Measurements from ENCODE around the gene WDR27.

Gene WDR27

DNA sequence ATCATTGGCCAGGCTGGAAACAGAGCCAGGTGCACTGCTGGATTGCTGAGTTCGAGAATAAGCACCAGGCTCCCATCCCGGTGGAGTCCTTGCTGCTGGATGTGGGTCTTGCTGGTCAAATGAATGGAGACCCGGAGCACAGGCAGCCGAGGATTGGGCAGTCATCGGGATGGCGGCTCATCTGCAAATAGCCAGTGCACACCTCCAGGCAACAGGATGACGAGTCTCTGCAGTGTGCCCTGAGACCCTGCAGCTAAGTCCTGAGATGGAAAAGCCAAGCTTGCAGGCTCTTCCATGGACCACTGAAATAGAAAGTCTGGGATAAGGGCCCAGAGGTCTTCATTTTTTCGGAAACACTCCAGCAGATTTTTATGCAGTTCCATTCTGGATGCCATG, 143.5 kb downstream of the WDR27 start:
- H3K9me3 ChIP-seq (ENCODE audit: control insufficient read depth, insufficient read depth, low read length): no peaks in the 10 kb centered on the region; the same call in 1 of the 2 replicates
- no peak overlapping the region for H3K9ac ChIP-seq (ENCODE audit: low read depth, low read length)
- H3K4me1 ChIP-seq (ENCODE audit: insufficient read depth, low read length): no peaks in the 10 kb centered on the region; the same call in 1 of the 2 replicates
- H3K36me3 ChIP-seq (ENCODE audit: insufficient read depth, low read length): peaks cover 10% of the 10 kb centered on the region; the same call in 1 of the 2 replicates

DNA sequence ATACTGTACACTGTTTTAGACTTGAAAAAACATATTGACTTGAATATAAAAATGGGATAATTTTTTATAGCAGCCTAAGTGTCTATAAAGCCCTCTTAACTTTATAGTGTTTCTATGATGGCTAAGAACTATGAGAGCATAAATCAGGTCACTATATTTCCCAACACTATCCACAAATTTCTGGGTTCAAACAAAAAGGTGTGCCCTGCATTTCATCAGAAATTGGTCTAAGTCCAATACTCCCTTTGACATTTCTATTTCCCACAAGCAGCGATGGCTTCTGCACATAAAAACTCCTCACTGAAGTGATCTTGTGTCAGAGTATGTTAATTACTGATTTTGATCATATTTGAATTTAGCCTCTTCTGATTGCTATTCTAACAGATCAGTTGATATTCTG, 143.9 kb downstream of the WDR27 start:
- H3K36me3 ChIP-seq (ENCODE audit: insufficient read depth, low read length): peaks cover 10% of the 10 kb centered on the region; the same call in 1 of the 2 replicates
- no peak overlapping the region for H3K9ac ChIP-seq (ENCODE audit: low read depth, low read length)
- no peaks in the 10 kb centered on the region; the same call in 1 of the 2 replicates for H3K9me3 ChIP-seq (ENCODE audit: control insufficient read depth, insufficient read depth, low read length)
- no peaks in the 10 kb centered on the region; the same call in 1 of the 2 replicates for H3K4me1 ChIP-seq (ENCODE audit: insufficient read depth, low read length)

DNA sequence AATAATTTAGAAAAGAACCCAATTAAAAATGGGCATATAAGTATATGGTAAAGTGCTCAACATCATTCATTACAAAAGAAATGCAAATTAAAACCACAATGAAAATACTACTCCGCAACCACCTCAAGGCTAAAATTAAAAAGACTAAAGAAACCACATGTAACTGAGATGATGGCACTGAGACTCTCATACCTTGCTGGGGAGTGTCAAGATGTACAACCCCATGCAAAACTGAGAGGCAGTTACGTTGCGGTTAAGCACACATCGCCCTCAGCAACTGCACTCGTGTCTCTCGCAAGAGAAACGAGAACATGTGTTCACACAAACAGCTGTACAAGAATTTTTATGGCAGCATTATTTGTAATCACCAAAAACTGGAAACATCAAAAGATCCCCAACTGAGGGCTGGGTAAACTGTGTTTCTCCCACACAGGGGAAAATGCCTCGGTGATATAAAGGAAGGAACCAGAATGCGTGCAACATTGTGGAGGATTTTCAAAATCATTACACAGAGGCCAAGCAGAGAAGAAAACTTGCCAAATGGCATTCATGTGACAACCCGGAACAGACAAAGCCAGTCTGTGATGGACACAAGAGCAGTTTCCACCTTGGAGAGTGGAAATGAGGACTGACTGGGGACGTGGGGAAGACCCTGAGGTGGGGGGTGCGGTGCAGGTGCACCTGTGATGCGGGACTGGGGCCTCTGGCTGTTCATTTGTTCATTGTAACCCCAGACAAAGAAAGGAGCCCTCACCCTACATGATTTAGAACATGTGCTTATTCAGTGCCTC, 144.9 kb downstream of the WDR27 start:
- H3K36me3 ChIP-seq (ENCODE audit: insufficient read depth, low read length): peaks cover 10% of the 10 kb centered on the region; the same call in 1 of the 2 replicates
- no peak overlapping the region for H3K9ac ChIP-seq (ENCODE audit: low read depth, low read length)
- no peaks in the 10 kb centered on the region; the same call in 1 of the 2 replicates for H3K9me3 ChIP-seq (ENCODE audit: control insufficient read depth, insufficient read depth, low read length)
- no peaks in the 10 kb centered on the region; the same call in 1 of the 2 replicates for H3K4me1 ChIP-seq (ENCODE audit: insufficient read depth, low read length)

DNA sequence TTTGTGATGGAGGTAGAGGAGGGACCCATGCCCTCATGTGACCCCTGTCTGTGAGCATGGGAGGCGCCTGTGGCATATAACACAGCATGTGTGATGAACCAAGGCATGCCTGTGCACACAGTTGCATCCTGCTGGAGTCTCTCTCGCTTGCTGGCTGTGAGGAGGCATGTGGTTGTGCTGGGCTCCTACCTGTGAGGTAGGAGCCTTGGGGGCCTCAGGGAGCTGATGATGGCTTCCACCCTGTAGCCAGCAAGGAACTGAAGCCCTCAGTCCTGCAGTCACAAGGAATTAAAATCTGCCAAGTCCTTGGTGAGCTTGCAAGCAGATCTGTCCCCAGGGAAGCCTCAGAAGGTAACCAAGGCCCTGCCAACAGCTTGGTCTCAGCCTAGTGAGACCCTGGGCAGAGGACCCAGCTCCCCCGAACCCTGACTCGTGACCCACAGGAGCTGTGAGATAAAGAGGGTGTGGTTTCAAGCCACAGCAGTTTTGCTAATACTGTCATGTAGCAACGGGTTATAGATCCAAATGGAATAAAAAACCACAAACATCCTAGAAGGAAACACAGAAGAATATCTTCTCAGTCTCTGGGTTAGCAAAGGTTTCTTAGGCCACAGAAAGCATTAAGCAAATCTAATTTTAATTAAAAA, 145.7 kb downstream of the WDR27 start:
- H3K9me3 ChIP-seq (ENCODE audit: control insufficient read depth, insufficient read depth, low read length): no peaks in the 10 kb centered on the region
- no peaks in the 10 kb centered on the region; the same call in 1 of the 2 replicates for H3K4me1 ChIP-seq (ENCODE audit: insufficient read depth, low read length)
- H3K36me3 ChIP-seq (ENCODE audit: insufficient read depth, low read length): peaks cover 10% of the 10 kb centered on the region; the same call in 1 of the 2 replicates
- no peak overlapping the region for H3K9ac ChIP-seq (ENCODE audit: low read depth, low read length)

DNA sequence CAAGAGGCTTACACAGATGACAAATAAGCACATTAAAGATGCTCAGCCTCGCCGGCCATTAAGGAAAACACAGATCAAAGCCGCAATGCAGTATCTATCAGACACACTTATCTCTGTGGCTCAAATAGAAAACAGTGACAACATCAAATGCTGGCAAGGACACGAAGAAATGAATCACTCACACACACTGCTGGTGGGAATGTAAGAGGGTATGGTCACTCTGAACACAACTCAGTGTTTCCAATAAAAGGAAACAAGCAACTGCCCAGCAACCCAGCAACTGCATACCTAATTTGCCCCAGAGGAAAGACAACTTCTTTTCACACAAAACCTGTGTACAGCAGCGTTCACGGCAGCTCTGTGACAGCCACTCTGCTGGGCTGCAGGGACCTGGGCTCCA, 155.8 kb downstream of the WDR27 start:
- no peaks in the 10 kb centered on the region for H3K36me3 ChIP-seq (ENCODE audit: insufficient read depth, low read length)
- no peaks in the 10 kb centered on the region for H3K4me1 ChIP-seq (ENCODE audit: insufficient read depth, low read length)
- no peaks in the 10 kb centered on the region; the same call in 1 of the 2 replicates for H3K9me3 ChIP-seq (ENCODE audit: control insufficient read depth, insufficient read depth, low read length)
- no peak overlapping the region for H3K9ac ChIP-seq (ENCODE audit: low read depth, low read length)

DNA sequence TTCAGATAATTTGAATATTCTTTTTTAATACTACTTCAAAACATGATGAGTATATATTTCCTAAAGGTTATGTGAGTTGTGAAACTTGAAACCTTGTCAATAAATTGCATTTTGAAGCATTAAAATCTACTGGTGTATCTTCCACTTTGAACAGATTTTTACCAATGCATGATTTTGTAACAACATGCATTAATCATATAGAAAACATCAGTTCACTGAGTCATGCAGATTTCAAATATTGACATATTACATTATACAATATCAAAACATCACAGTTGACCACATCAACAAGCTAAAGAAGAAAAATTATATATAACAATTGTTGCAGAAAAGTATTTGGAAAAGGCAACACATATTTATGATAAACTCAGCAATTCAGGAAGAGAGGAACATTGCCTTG, 158.1 kb downstream of the WDR27 start:
- Histone ChIP-seq H3K9me3 (ENCODE audit: control insufficient read depth, insufficient read depth, low read length) (no peaks in the 10 kb centered on the region; the same call in 1 of the 2 replicates), H3K4me1 (ENCODE audit: insufficient read depth, low read length) (no peaks in the 10 kb centered on the region), H3K9ac (ENCODE audit: low read depth, low read length) (no peak overlapping the region), H3K36me3 (ENCODE audit: insufficient read depth, low read length) (no peaks in the 10 kb centered on the region)

DNA sequence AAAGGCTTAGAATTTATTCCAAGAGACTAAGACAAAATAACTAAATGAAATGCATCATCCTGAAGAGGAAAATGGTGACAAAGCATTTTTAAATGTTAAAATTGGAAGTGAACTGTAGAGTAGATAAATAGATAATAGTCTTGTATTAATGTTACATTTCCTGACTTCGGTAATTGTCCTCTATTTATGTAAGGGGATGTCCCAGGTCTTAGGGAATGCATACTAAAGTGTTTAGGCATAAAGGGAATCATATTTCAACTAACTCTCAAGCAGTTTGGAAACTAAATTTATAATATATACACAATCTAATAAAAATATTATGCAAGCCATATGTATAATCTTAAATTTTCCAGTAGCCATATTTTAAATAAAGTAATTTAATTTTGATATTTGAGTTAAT, 159.3 kb downstream of the WDR27 start:
- Histone ChIP-seq H3K4me1 (ENCODE audit: insufficient read depth, low read length) (no peaks in the 10 kb centered on the region), H3K9me3 (ENCODE audit: control insufficient read depth, insufficient read depth, low read length) (no peaks in the 10 kb centered on the region; the same call in 1 of the 2 replicates), H3K9ac (ENCODE audit: low read depth, low read length) (no peak overlapping the region), H3K36me3 (ENCODE audit: insufficient read depth, low read length) (no peaks in the 10 kb centered on the region; the same call in 1 of the 2 replicates)

DNA sequence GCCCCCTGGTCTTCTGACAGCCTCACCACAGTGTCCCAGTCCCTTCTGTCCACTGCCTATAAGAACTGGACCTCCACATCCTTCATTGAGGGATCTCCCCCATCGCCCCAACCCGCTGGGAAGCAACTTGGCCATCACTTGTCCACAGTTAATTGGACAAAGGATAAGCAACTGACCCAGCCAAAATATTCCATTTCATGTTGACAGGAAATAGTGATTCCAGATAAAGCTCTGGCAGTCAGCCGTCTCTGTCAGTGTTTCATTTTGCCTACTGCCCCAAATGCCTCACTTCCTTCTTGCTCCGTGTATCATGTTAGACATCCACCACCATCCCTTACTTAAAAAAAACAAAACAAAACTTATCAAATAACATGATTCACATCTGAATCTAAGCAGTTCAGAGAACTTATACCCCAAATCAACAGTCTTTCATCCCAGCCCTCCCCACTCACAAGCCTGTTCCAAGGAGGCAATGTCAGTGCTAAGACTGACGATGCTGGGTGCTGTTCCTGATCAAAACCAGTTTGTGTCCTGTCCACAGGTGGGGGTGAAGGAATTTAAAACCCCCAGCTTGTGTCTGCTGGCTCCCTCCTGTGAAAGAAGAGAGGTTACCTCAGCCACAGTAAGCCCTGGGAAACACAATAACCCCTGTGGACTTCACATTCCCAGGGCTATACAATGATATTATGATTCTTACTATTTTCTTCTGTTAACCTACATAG, 162.5 kb downstream of the WDR27 start:
- Histone ChIP-seq H3K9ac (ENCODE audit: low read depth, low read length) (no peak overlapping the region), H3K9me3 (ENCODE audit: control insufficient read depth, insufficient read depth, low read length) (0 out of 2 replicates have a peak, but pooled peaks cover 3% of the 10 kb centered on the region), H3K36me3 (ENCODE audit: insufficient read depth, low read length) (no peaks in the 10 kb centered on the region; the same call in 1 of the 2 replicates), H3K4me1 (ENCODE audit: insufficient read depth, low read length) (no peaks in the 10 kb centered on the region)

DNA sequence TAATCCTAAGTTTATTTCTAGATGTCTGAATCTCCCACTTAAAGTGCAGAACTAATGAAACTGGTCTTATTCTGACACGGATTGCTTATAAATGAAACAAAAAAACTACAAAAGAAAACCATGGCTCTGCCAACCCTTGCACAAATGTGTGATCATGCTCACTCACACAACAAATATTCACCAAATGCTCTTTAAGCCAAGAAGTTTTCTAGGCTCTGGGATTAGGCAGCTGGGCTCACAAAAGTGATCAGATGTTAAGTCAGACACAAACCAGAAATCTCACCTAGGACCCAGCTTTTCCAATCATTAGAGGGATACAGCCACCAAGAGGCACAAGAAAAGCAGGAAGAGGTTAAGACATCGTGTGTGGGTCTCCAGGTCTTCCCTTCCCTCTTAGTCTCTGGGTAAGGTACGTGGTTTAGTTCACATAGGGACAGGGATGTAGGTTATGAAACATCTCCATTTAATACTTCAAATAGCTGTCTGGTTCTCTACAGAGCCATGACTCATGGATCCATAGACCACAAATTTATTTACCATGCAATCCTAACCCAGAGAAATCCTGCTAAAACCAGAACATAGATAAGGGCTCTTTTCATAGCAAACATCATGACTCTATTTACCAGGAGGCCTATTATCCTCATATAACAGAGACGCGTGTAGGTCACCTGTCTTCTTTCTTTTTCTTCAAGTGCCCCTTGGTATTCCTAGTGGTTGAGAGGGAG, 165.2 kb downstream of the WDR27 start:
- H3K4me1 ChIP-seq (ENCODE audit: insufficient read depth, low read length): no peaks in the 10 kb centered on the region
- H3K36me3 ChIP-seq (ENCODE audit: insufficient read depth, low read length): no peaks in the 10 kb centered on the region; the same call in 1 of the 2 replicates
- H3K9ac ChIP-seq (ENCODE audit: low read depth, low read length): no peak overlapping the region
- H3K9me3 ChIP-seq (ENCODE audit: control insufficient read depth, insufficient read depth, low read length): peaks cover 11% of the 10 kb centered on the region; the same call in 1 of the 2 replicates

DNA sequence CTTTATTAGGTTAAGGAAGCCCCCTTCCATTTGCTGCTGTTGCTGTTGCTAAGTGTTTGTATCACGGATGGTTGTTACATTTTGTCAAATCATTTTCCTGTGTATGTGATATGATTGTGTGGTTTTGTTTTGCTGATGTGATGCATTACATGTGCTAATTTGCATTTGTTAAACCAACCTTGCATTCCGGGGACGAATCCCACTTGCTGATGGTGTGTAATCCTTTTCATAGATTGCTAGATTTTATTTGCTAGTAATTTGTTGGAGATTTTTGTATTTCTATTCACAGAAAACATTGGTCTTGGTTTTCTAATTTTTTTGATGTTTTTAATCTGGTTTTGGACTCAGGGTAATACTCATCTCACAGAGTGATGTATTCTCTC, 167.8 kb downstream of the WDR27 start:
- no peaks in the 10 kb centered on the region for H3K4me1 ChIP-seq (ENCODE audit: insufficient read depth, low read length)
- H3K9me3 ChIP-seq (ENCODE audit: control insufficient read depth, insufficient read depth, low read length): peaks cover 11% of the 10 kb centered on the region; the same call in 1 of the 2 replicates
- no peak overlapping the region for H3K9ac ChIP-seq (ENCODE audit: low read depth, low read length)
- H3K36me3 ChIP-seq (ENCODE audit: insufficient read depth, low read length): no peaks in the 10 kb centered on the region; the same call in 1 of the 2 replicates

DNA sequence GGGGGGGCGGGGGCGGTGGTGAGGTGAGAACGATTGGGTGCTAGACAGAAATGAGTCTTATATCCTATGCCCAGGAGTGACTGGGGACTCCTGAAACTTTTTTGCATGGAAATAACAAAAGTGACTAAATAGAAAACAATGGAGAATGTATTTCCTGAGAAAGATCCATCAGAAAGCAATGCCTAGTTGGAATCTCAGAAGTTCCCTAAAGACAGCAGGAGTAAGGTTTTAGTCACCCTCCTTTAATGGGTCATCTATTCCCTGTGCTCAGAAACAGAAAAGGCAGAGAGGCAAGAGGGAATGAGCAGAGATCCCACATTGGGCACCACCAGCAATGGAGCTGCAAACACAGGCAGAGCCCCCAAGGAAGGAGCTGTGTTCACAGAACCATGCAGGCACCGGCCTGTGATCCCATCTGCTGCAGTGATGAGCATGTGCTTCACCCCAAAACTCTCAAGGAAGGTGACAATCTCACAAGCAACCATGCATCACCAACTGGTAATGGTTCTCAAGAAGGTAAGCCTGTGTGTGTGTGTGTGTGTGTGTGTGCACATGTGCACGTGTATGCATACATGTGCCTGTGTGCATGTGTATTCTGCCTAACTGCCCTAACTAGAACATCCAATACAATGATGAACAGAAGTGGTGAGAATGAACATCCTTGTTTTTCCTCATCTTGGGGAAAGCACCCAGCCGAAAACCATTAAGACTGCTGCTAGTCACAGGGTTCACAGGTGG, 168.4 kb downstream of the WDR27 start:
- H3K36me3 ChIP-seq (ENCODE audit: insufficient read depth, low read length): no peaks in the 10 kb centered on the region; the same call in 1 of the 2 replicates
- H3K9me3 ChIP-seq (ENCODE audit: control insufficient read depth, insufficient read depth, low read length): peaks cover 11% of the 10 kb centered on the region; the same call in 1 of the 2 replicates
- no peaks in the 10 kb centered on the region for H3K4me1 ChIP-seq (ENCODE audit: insufficient read depth, low read length)
- H3K9ac ChIP-seq (ENCODE audit: low read depth, low read length): no peak overlapping the region

DNA sequence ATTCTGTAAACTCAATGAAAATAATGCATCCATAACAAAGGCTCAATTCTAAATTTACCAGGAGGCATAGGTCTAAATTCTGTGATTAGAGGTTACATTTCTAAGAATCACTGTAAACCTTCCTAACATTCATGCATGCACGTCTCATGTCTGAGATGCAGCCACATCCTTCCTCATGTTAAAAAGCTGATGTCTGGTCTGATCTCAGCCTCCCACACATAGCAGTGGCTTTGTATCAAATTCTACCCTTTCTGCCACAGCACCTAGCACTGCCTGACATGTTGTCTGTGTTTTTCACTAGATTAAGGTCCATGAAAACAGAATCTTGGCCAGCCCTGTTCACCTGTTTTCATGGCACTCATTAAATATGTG, 171.1 kb downstream of the WDR27 start:
- Histone ChIP-seq H3K36me3 (ENCODE audit: insufficient read depth, low read length) (no peaks in the 10 kb centered on the region), H3K4me1 (ENCODE audit: insufficient read depth, low read length) (no peaks in the 10 kb centered on the region), H3K9me3 (ENCODE audit: control insufficient read depth, insufficient read depth, low read length) (peaks cover 8% of the 10 kb centered on the region; the same call in 1 of the 2 replicates), H3K9ac (ENCODE audit: low read depth, low read length) (no peak overlapping the region)
